ENCODE data around the gene DUSP8. TPM values are rescaled to one million over a fixed set of nuclear protein-coding genes. Genes with fewer than 3 reads are reported as not detected.

The DUSP8 gene
- total RNA-seq, 2 experiments from 2014 or later, result not detected

- Histone ChIP-seq H3K4me2 (ENCODE audit: low read length) (no peak overlapping the region), H3K9me2 (ENCODE audit: insufficient read depth, low read length) (no peaks in the 10 kb centered on the region), H2AFZ (ENCODE audit: low read length) (no peak overlapping the region), H3K36me3 (ENCODE audit: insufficient read depth, low read length) (no peaks in the 10 kb centered on the region), H3K9me3 (ENCODE audit: low read length) (no peaks in the 10 kb centered on the region), H3K4me3 (ENCODE audit: low read depth, low read length, poor library complexity, severe bottlenecking) (no peak overlapping the region), H3K4me1 (ENCODE audit: insufficient read depth, low read length, poor library complexity, severe bottlenecking) (peaks cover 37% of the 10 kb centered on the region), H3K79me2 (ENCODE audit: insufficient read depth, low read depth, low read length) (no peaks in the 10 kb centered on the region; the same call in 1 of the 2 replicates), H3K27ac (ENCODE audit: low read depth, low read length, poor library complexity, severe bottlenecking) (no peak overlapping the region), H4K20me1 (ENCODE audit: insufficient read depth, low read length) (no peaks in the 10 kb centered on the region)
- intact Hi-C loops (cut with micrococcal nuclease; ENCODE audit: unreplicated experiment), result loop anchor here (10.0 kb wide), 1 partner anchor 402 kb away; no protein-coding TSS in a partner anchor
- BruUV-seq (replicated peaks), result no TSS peak
- POLR2A ChIA-PET, result no interaction called here
- TF ChIP-seq CTCF (conservative IDR thresholded peaks at IDR 0.05; ENCODE audit: low read length), result no peak
- no peak for TF ChIP-seq EZH2phosphoT487 (IDR thresholded peaks at IDR 0.05; ENCODE audit: borderline replicate concordance, low read depth, low read length)
- no peak for DNase-seq (ENCODE audit: low spot score)
- CTCF ChIA-PET (ENCODE audit: unreplicated experiment), result no interaction called here
These were observed 55.6 kb downstream of the DUSP8 start for GRCh38 chr11:1516273-1517067.

- Histone ChIP-seq H3K36me3 (ENCODE audit: insufficient read depth, low read length) (no peaks in the 10 kb centered on the region), H3K9me2 (ENCODE audit: insufficient read depth, low read length) (no peaks in the 10 kb centered on the region), H2AFZ (ENCODE audit: low read length) (no peak overlapping the region), H3K4me2 (ENCODE audit: low read length) (no peak overlapping the region), H3K4me3 (ENCODE audit: low read depth, low read length, poor library complexity, severe bottlenecking) (no peak overlapping the region), H3K9me3 (ENCODE audit: low read length) (no peaks in the 10 kb centered on the region), H3K4me1 (ENCODE audit: insufficient read depth, low read length, poor library complexity, severe bottlenecking) (peaks cover 26% of the 10 kb centered on the region), H4K20me1 (ENCODE audit: insufficient read depth, low read length) (no peaks in the 10 kb centered on the region), H3K27ac (ENCODE audit: low read depth, low read length, poor library complexity, severe bottlenecking) (no peak overlapping the region), H3K79me2 (ENCODE audit: insufficient read depth, low read depth, low read length) (no peaks in the 10 kb centered on the region; the same call in 1 of the 2 replicates)
- BruUV-seq (replicated peaks), result no TSS peak
- CTCF ChIA-PET (ENCODE audit: unreplicated experiment), result interaction anchor here (0.5 to 0.7 kb wide), 2 partner anchors 63 to 434 kb away, joined by 3 to 4 read pairs; no protein-coding TSS in a partner anchor
- POLR2A ChIA-PET, result no interaction called here
- intact Hi-C loops (cut with micrococcal nuclease; ENCODE audit: unreplicated experiment), result loop anchor here (1.0 to 10.0 kb wide), 2 partner anchors 62 to 401 kb away; no protein-coding TSS in a partner anchor
- peak; percentile 57 for DNase-seq (ENCODE audit: low spot score)
- TF ChIP-seq EZH2phosphoT487 (IDR thresholded peaks at IDR 0.05; ENCODE audit: borderline replicate concordance, low read depth, low read length) (no peak), CTCF (conservative IDR thresholded peaks at IDR 0.05; ENCODE audit: low read length) (peak; percentile 85)
These were observed 56.7 kb downstream of the DUSP8 start for GRCh38 chr11:1515082-1516060.
